SK-N-SH (cell line): ENCODE data around the gene RNASEH2B. TPM values are rescaled to one million over a fixed set of nuclear protein-coding genes. Genes with fewer than 3 reads are reported as not detected.

Source experiments
- CTCF ChIA-PET: fragments of 300-600, 350-600 bp; formaldehyde crosslinking; extraction: SDS; loops from one replicate; lab custom pipeline; 2021; lab: Yijun Ruan, JAX
- POLR2A ChIA-PET: fragments of 350-600 bp; sonication (Branson Sonifier 250); formaldehyde crosslinking; extraction: SDS; loops from one replicate; lab custom pipeline; 2020; ENCODE audit warnings: antibody characterized with exemption, inconsistent platforms; lab: Yijun Ruan, JAX
- DNase-seq: peaks from one replicate; pipeline ENCODE4 v3.0.0; 2012
- H2AFZ ChIP-seq: fragments of 200-600 bp; sonication (generic); 2 replicates; pipeline ENCODE4 v1.8.1; 2016; ENCODE audit warnings: antibody characterized with exemption, mild to moderate bottlenecking, low read depth
- H3F3A ChIP-seq: fragments of 200-600 bp; sonication (generic); replicated peaks from 2 replicates; pipeline ENCODE3; 2016; ENCODE audit warnings: antibody characterized with exemption, mild to moderate bottlenecking; ENCODE audit not compliant: insufficient read depth
- H3K27ac ChIP-seq, 2 experiments: fragments of 200-500 bp in 1 of 2; fragments of 200-600 bp in 1 of 2; sonication (Bioruptor generic) in 1 of 2; sonication (generic), shearing (Covaris generic) in 1 of 2; 2 replicates each; pipeline versions ENCODE4 v1.5.1 to v1.6.1; 2014 to 2016; ENCODE audit warnings: low read depth in 2 of 2, inconsistent platforms in 1 of 2, low read length in 1 of 2, mild to moderate bottlenecking in 1 of 2, mixed read lengths in 1 of 2
- H3K27me3 ChIP-seq: fragments of 200-600 bp; sonication (generic), shearing (Covaris generic); 2 replicates; pipeline ENCODE4 v1.6.1; 2016; ENCODE audit warnings: mixed run types; ENCODE audit not compliant: insufficient read depth
- H3K36me3 ChIP-seq, 2 experiments: fragments of 200-500 bp in 1 of 2; fragments of 200-600 bp in 1 of 2; sonication (Bioruptor generic) in 1 of 2; sonication (generic) in 1 of 2; replicated peaks in 1 of 2; 2 replicates each; pipeline versions ENCODE3 to v1.5.1; 2014 to 2016; ENCODE audit warnings: low read length in 1 of 2, mild to moderate bottlenecking in 1 of 2; ENCODE audit not compliant: insufficient read depth in 2 of 2, control insufficient read depth in 1 of 2
- H3K4me1 ChIP-seq, 2 experiments: fragments of 200-500 bp in 1 of 2; fragments of 200-600 bp in 1 of 2; sonication (Bioruptor generic) in 1 of 2; sonication (generic), shearing (Covaris generic) in 1 of 2; 2 replicates each; pipeline versions ENCODE4 v1.5.1 to v1.6.1; 2014 to 2016; ENCODE audit warnings: low read depth in 1 of 2, low read length in 1 of 2, mixed run types in 1 of 2; ENCODE audit not compliant: insufficient read depth in 2 of 2, control insufficient read depth in 1 of 2
- H3K4me2 ChIP-seq: fragments of 200-600 bp; sonication (generic), shearing (Covaris generic); 2 replicates; pipeline ENCODE4 v1.6.1; 2017; ENCODE audit warnings: mixed run types
- H3K4me3 ChIP-seq, 2 experiments: fragments of 200-500 bp in 1 of 2; fragments of 200-600 bp in 1 of 2; sonication (Bioruptor generic) in 1 of 2; sonication (generic), shearing (Covaris generic) in 1 of 2; 2 replicates each; pipeline versions ENCODE4 v1.5.1 to v1.8.1; 2014 to 2016; ENCODE audit warnings: low read depth in 2 of 2, inconsistent platforms in 1 of 2, low read length in 1 of 2, mild to moderate bottlenecking in 1 of 2, mixed read lengths in 1 of 2, moderate library complexity in 1 of 2
- H3K79me2 ChIP-seq: fragments of 200-600 bp; sonication (generic); 2 replicates; pipeline ENCODE4 v1.8.1; 2017; ENCODE audit warnings: mild to moderate bottlenecking; ENCODE audit not compliant: insufficient read depth
- H3K9ac ChIP-seq: fragments of 200-600 bp; sonication (generic); 2 replicates; pipeline ENCODE4 v1.6.1; 2017; ENCODE audit warnings: mixed run types
- H3K9me2 ChIP-seq: fragments of 200-600 bp; sonication (generic); 2 replicates; pipeline ENCODE4 v1.6.1; 2017; ENCODE audit warnings: mixed run types
- H3K9me3 ChIP-seq: fragments of 200-600 bp; sonication (generic); 2 replicates; pipeline ENCODE4 v1.6.1; 2017; ENCODE audit warnings: mixed run types, mild to moderate bottlenecking, moderate library complexity
- H4K20me1 ChIP-seq: fragments of 200-600 bp; sonication (generic); 2 replicates; pipeline ENCODE4 v1.6.1; 2017; ENCODE audit warnings: mild to moderate bottlenecking, mixed run types; ENCODE audit not compliant: insufficient read depth
- CTCF ChIP-seq: fragments of 200-600 bp; sonication (generic); IDR thresholded peaks from 2 replicates; pipeline ENCODE4 v1.6.1; 2017; ENCODE audit warnings: antibody characterized with exemption, mild to moderate bottlenecking, moderate library complexity
- EP300 ChIP-seq, 2 experiments: IDR thresholded peaks; 2 replicates each; pipeline versions ENCODE4 v1.4.0 to v1.6.1; 2012; ENCODE audit warnings: borderline replicate concordance in 1 of 2, low read depth in 1 of 2, low read length in 1 of 2
- FOSL2 ChIP-seq: IDR thresholded peaks from 2 replicates; pipeline ENCODE4 v1.4.0; 2012; ENCODE audit warnings: low read depth, mild to moderate bottlenecking, moderate library complexity, borderline replicate concordance
- FOXM1 ChIP-seq: IDR thresholded peaks from 2 replicates; pipeline ENCODE4 v1.4.0; 2012; ENCODE audit warnings: low read depth, mild to moderate bottlenecking
- GABPA ChIP-seq: IDR thresholded peaks from 2 replicates; pipeline ENCODE4 v1.4.0; 2012; ENCODE audit warnings: low read depth, mild to moderate bottlenecking
- GATA2 ChIP-seq: sonication (generic); formaldehyde crosslinking; IDR thresholded peaks from 2 replicates; pipeline ENCODE4 v1.5.0; 2020; ENCODE audit warnings: mild to moderate bottlenecking, missing genetic modification reagents
- IRF3 ChIP-seq: fragments of 150-350 bp; IDR thresholded peaks from 2 replicates; pipeline ENCODE4 v1.6.1; 2016; ENCODE audit warnings: mild to moderate bottlenecking, low read depth, low read length
- MAX ChIP-seq: IDR thresholded peaks from 2 replicates; pipeline ENCODE4 v1.4.0; 2012; ENCODE audit warnings: low read depth
- NFIC ChIP-seq: IDR thresholded peaks from 2 replicates; pipeline ENCODE4 v1.4.0; 2012; ENCODE audit warnings: borderline replicate concordance
- NRF1 ChIP-seq: IDR thresholded peaks from 2 replicates; pipeline ENCODE4 v1.6.1; 2012; ENCODE audit warnings: low read depth, mild to moderate bottlenecking, low read length
- PBX3 ChIP-seq: IDR thresholded peaks from 2 replicates; pipeline ENCODE4; 2012
- POLR2AphosphoS5 ChIP-seq: IDR thresholded peaks from 2 replicates; pipeline ENCODE4 v1.6.1; 2012; ENCODE audit warnings: low read depth, low read length
- RAD21 ChIP-seq: IDR thresholded peaks from 2 replicates; pipeline ENCODE4 v1.6.1; 2012; ENCODE audit warnings: mild to moderate bottlenecking, low read length
- RFX5 ChIP-seq: IDR thresholded peaks from 2 replicates; pipeline ENCODE4 v1.6.1; 2012; ENCODE audit warnings: mild to moderate bottlenecking, improper control_type of control experiment, low read length
- RXRA ChIP-seq: IDR thresholded peaks from 2 replicates; pipeline ENCODE4 v1.4.0; 2012; ENCODE audit warnings: low read depth, mild to moderate bottlenecking, borderline replicate concordance
- SIN3A ChIP-seq: IDR thresholded peaks from 2 replicates; pipeline ENCODE4 v1.6.1; 2012; ENCODE audit warnings: low read depth, mild to moderate bottlenecking, low read length, moderate library complexity, borderline replicate concordance
- SMC3 ChIP-seq: IDR thresholded peaks from 2 replicates; pipeline ENCODE4 v1.6.1; 2012; ENCODE audit warnings: low read depth, low read length, improper control_type of control experiment
- TAF1 ChIP-seq: IDR thresholded peaks from 2 replicates; pipeline ENCODE4 v1.6.1; 2012; ENCODE audit warnings: low read depth, mild to moderate bottlenecking, low read length, moderate library complexity, borderline replicate concordance
- YY1 ChIP-seq: IDR thresholded peaks from 2 replicates; pipeline ENCODE4 v1.4.0; 2012; ENCODE audit warnings: low read depth, mild to moderate bottlenecking
- ZBTB33 ChIP-seq: IDR thresholded peaks from 2 replicates; pipeline ENCODE4 v1.4.0; 2012; ENCODE audit warnings: low read depth, borderline replicate concordance
- polyA plus RNA-seq, 3 experiments: library from polyadenylated mRNA; depleted of rRNA; stranded (reverse); fragments of >200 nt; gene quantifications; 2 replicates each; pipeline ENCODE4 v1.2.3, GENCODE V29; 2012

The RNASEH2B gene
- polyA plus RNA-seq, 1 of the 3 experiments (the other 2 are of a cell fraction) = 13.0 TPM

GRCh38 chr13:50979187-50979586, 69.6 kb downstream of the RNASEH2B start:
- H3K9me2 ChIP-seq = no peaks in the 10 kb centered on the region
- H3K9ac ChIP-seq = no peak overlapping the region
- H3K27ac ChIP-seq = no peak overlapping the region
- no peaks in the 10 kb centered on the region for H3F3A ChIP-seq
- no peak overlapping the region for H2AFZ ChIP-seq
- CTCF ChIA-PET = interaction anchor here (0.7 to 2.2 kb wide), 2 partner anchors 10 to 66 kb away, joined by 3 to 5 read pairs; no protein-coding TSS in a partner anchor
- DNase-seq = no peak
- no peaks in the 10 kb centered on the region for H3K4me1 ChIP-seq
- no peak overlapping the region for H3K4me2 ChIP-seq
- no peaks in the 10 kb centered on the region for H3K36me3 ChIP-seq
- H3K4me3 ChIP-seq = no peak overlapping the region
- H3K27me3 ChIP-seq = no peaks in the 10 kb centered on the region
- no peaks in the 10 kb centered on the region for H3K79me2 ChIP-seq
- H3K9me3 ChIP-seq = no peaks in the 10 kb centered on the region
- POLR2A ChIA-PET = no interaction called here
- no peaks in the 10 kb centered on the region for H4K20me1 ChIP-seq
- TF ChIP-seq YY1 (no peak), FOXM1 (no peak), FOSL2 (no peak), EP300 (IDR thresholded peaks at IDR 0.05; ENCODE audit: borderline replicate concordance in 1 of 2, low read depth in 1 of 2, low read length in 1 of 2) (no peak), PBX3 (no peak), IRF3 (no peak), SMC3 (no peak), POLR2AphosphoS5 (no peak), RFX5 (no peak), RAD21 (no peak), GATA2 (CRISPR knock-in tag) (no peak), GABPA (no peak), ZBTB33 (no peak), MAX (no peak), CTCF (no peak), TAF1 (no peak), RXRA (no peak), SIN3A (no peak), NFIC (no peak), NRF1 (no peak)
